OCI-LY7 (cell line): ENCODE measurements around the gene WDR4.
"Not testable (repeated sequence)": the region's sequence is repeated elsewhere in the genome, so short reads cannot be mapped to it uniquely, and the experiment has no call there.

Experiments
- EZH2phosphoT487 ChIP-seq: fragments of 200-600 bp; sonication (generic); IDR thresholded peaks from 2 replicates; pipeline ENCODE4 v1.6.1; 2018; ENCODE audit warnings: low read depth, borderline replicate concordance, mild to moderate bottlenecking, mixed run types, antibody characterized with exemption, low read length, moderate library complexity, mixed read lengths
- TF ChIP-seq, protein P1 (sequence below): fragments of 200-600 bp; sonication (generic); conservative IDR thresholded peaks from 2 replicates; pipeline ENCODE4 v1.5.1; 2014; ENCODE audit warnings: mild to moderate bottlenecking, antibody characterized with exemption, low read length, moderate library complexity, mixed read lengths

DNA sequence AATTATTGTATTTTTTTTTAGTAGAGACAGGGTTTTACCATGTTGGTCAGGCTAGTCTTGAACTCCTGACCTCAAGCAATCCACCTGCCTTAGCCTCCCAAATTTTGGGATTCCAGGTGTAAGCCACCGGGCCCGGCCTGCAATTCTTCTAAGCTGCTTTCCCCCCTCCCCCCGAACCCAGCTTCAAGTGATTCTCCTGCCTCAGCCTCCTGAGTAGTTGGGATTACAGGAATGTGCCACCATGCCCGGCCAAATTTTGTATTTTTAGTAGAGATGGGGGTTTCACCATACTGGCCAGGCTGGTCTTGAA lies 47.1 kb downstream of the WDR4 start:
- not testable (repeated sequence) for TF ChIP-seq EZH2phosphoT487
- TF ChIP-seq, protein P1, sequence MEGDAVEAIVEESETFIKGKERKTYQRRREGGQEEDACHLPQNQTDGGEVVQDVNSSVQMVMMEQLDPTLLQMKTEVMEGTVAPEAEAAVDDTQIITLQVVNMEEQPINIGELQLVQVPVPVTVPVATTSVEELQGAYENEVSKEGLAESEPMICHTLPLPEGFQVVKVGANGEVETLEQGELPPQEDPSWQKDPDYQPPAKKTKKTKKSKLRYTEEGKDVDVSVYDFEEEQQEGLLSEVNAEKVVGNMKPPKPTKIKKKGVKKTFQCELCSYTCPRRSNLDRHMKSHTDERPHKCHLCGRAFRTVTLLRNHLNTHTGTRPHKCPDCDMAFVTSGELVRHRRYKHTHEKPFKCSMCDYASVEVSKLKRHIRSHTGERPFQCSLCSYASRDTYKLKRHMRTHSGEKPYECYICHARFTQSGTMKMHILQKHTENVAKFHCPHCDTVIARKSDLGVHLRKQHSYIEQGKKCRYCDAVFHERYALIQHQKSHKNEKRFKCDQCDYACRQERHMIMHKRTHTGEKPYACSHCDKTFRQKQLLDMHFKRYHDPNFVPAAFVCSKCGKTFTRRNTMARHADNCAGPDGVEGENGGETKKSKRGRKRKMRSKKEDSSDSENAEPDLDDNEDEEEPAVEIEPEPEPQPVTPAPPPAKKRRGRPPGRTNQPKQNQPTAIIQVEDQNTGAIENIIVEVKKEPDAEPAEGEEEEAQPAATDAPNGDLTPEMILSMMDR, result not testable (repeated sequence)
